GM23338 (cell line): Measurements from ENCODE around the gene S1PR2. TPM values are rescaled to one million over a fixed set of nuclear protein-coding genes. Genes with fewer than 3 reads are reported as not detected.

Source experiments
- ATAC-seq: fragments of 200-7000 bp; cut with Tn5 transposase; 3 replicates; pipeline ENCODE4 v1.9.1; 2020
- DNase-seq: peaks from one replicate; pipeline ENCODE4 v3.0.0-alpha.2; 2015; ENCODE audit warnings: low spot score
- H2AFZ ChIP-seq: fragments of 200-600 bp; sonication (generic); 2 replicates; pipeline ENCODE4 v1.8.0; 2016; ENCODE audit warnings: antibody characterized with exemption, mild to moderate bottlenecking, moderate library complexity
- H3F3A ChIP-seq: fragments of 200-600 bp; sonication (generic); replicated peaks from 2 replicates; pipeline ENCODE4 v1.8.0; 2017; ENCODE audit warnings: antibody characterized with exemption, mixed run types, low read depth
- H3K27ac ChIP-seq: fragments of 200-600 bp; sonication (generic); 2 replicates; pipeline ENCODE4 v1.6.1; 2016; ENCODE audit warnings: low read depth
- H3K27me3 ChIP-seq: fragments of 200-600 bp; sonication (generic); 2 replicates; pipeline ENCODE4 v1.8.0; 2016; ENCODE audit warnings: mild to moderate bottlenecking, mixed run types, moderate library complexity; ENCODE audit not compliant: insufficient read depth
- H3K36me3 ChIP-seq: fragments of 200-600 bp; sonication (generic); 2 replicates; pipeline ENCODE4 v1.8.0; 2016; ENCODE audit warnings: mild to moderate bottlenecking; ENCODE audit not compliant: insufficient read depth
- H3K4me1 ChIP-seq: fragments of 200-600 bp; sonication (generic); 2 replicates; pipeline ENCODE4 v1.8.0; 2016; ENCODE audit warnings: mild to moderate bottlenecking, moderate library complexity; ENCODE audit not compliant: insufficient read depth
- H3K4me2 ChIP-seq: fragments of 200-600 bp; sonication (generic); 2 replicates; pipeline ENCODE4 v1.7.1; 2017; ENCODE audit warnings: mixed run types
- H3K4me3 ChIP-seq: fragments of 200-600 bp; sonication (generic); 2 replicates; pipeline ENCODE4 v1.6.1; 2016; ENCODE audit warnings: mixed run types
- H3K79me2 ChIP-seq: fragments of 200-600 bp; sonication (generic); replicated peaks from 2 replicates; pipeline ENCODE4 v1.8.0; 2017; ENCODE audit warnings: mild to moderate bottlenecking; ENCODE audit not compliant: insufficient read depth
- H3K9me2 ChIP-seq: fragments of 200-600 bp; sonication (generic); 2 replicates; pipeline ENCODE4 v1.8.0; 2017; ENCODE audit not compliant: insufficient read depth
- H4K20me1 ChIP-seq: fragments of 200-600 bp; sonication (generic); replicated peaks from 2 replicates; pipeline ENCODE4 v1.8.0; 2017; ENCODE audit warnings: mild to moderate bottlenecking; ENCODE audit not compliant: insufficient read depth
- H3K27ac Mint-ChIP-seq: 2 replicates; pipeline ENCODE4 v1.8.0; 2020; ENCODE audit warnings: inconsistent platforms, mild to moderate bottlenecking, moderate library complexity, mixed read lengths
- H3K27me3 Mint-ChIP-seq: 3 replicates; pipeline ENCODE4 v1.8.0; 2022; ENCODE audit warnings: low read depth, mild to moderate bottlenecking, moderate library complexity, mixed read lengths, inconsistent platforms; ENCODE audit not compliant: insufficient read depth, poor library complexity
- H3K36me3 Mint-ChIP-seq: 3 replicates; pipeline ENCODE4 v1.8.0; 2021; ENCODE audit warnings: low read depth, mild to moderate bottlenecking, inconsistent platforms, moderate library complexity, mixed read lengths
- H3K4me1 Mint-ChIP-seq: 3 replicates; pipeline ENCODE4 v1.8.0; 2020; ENCODE audit warnings: mild to moderate bottlenecking, inconsistent platforms, mixed read lengths
- H3K4me3 Mint-ChIP-seq: 3 replicates; pipeline ENCODE4 v1.8.0; 2021; ENCODE audit warnings: moderate library complexity, mild to moderate bottlenecking, inconsistent platforms, mixed read lengths
- H3K9me3 Mint-ChIP-seq: 3 replicates; pipeline ENCODE4 v1.8.0; 2020; ENCODE audit warnings: moderate library complexity, mild to moderate bottlenecking, inconsistent platforms, mixed read lengths
- CREB1 ChIP-seq: fragments of 250-450 bp; sonication (Bioruptor Pico); IDR thresholded peaks from 2 replicates; pipeline ENCODE4 v1.5.0; 2020; ENCODE audit warnings: low read depth, mild to moderate bottlenecking, moderate library complexity
- CTCF ChIP-seq, 2 experiments: fragments of 200-600 bp in 1 of 2; sonication (generic) in 1 of 2; conservative IDR thresholded peaks; 2 replicates each; pipeline versions ENCODE4 v1.5.1 to v1.6.1; 2016 to 2017; ENCODE audit warnings: antibody characterized with exemption in 2 of 2, low read depth in 2 of 2, mild to moderate bottlenecking in 2 of 2, moderate library complexity in 1 of 2
- JUNB ChIP-seq: IDR thresholded peaks from one replicate; pipeline ENCODE4 v1.6.1; 2016; ENCODE audit warnings: antibody characterized with exemption; ENCODE audit not compliant: unreplicated experiment
- NANOG ChIP-seq: IDR thresholded peaks from 2 replicates; pipeline ENCODE4 v1.6.1; 2016; ENCODE audit warnings: antibody characterized with exemption, borderline replicate concordance
- POLR2AphosphoS5 ChIP-seq: IDR thresholded peaks from 2 replicates; pipeline ENCODE4 v1.6.1; 2016; ENCODE audit warnings: antibody characterized with exemption, low read depth
- REST ChIP-seq: IDR thresholded peaks from one replicate; pipeline ENCODE4 v1.6.1; 2018; ENCODE audit warnings: antibody characterized with exemption; ENCODE audit not compliant: unreplicated experiment
- ZNF331 ChIP-seq: fragments of 250-450 bp; sonication (Bioruptor Pico); IDR thresholded peaks from 2 replicates; pipeline ENCODE4 v1.5.0; 2020; ENCODE audit warnings: low read depth, mild to moderate bottlenecking, moderate library complexity
- polyA plus RNA-seq: library from polyadenylated mRNA; unstranded; fragments of >200 nt; fragmentation: Nextera tagmentation; extraction: Ambion mirVana; gene quantifications from 2 replicates; pipeline ENCODE4 v1.2.1, GENCODE V29; 2016
- total RNA-seq: library from RNA; depleted of rRNA; stranded (reverse); fragments of >200 nt; shearing (Covaris generic); gene quantifications from 2 replicates; pipeline ENCODE4 v1.2.3, GENCODE V29; 2014

The S1PR2 gene
- total and polyA plus RNA-seq, 2 experiments from 2014 or later: 9.2 to 13.9 TPM

DNA sequence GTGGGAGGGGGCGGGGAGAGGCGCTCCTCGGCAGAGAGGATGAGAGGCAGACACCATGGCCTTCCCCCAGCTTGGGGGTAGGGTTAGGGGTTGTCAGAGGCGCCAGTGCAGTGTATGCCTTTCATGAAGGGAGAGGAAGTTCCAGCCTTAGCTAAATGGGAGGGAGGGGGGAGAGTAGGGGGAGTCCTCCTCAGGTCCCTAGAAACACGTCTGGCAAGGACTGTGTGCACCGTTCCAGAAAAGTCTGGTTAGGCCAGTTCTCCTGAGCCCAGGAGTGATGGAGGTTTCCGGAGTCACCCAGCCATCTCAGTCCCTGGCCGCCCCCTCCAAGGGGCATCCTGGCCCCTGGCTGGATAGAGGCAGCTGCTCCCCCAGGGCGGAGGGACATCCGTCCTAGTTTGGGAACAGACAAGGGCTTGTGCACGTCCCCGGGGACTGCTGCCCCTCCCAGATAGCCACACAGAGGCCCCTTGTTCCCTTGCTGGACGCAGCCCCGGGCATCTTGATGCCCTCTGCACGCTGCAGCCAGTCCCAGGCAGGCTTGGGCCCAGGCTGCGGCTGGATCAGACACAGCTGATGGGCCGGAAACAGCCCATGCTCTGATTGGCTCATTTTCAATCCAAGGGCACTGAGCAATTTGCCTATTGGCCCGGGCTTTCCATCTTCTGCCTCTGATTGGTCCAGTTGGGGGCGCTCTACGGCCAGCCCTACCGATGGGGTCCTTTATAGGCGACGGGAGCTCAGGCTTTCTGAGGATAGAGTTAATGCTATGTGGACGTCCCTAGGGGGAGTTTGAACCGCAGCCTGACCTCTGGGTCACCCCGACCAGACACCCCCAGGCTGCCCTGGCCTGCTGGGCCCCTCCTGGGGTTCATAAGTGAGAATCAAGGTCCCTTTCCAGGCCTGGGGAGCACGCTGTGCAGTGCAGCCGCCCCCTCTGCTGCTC is 3.8 kb downstream of the S1PR2 start:
- Mint-ChIP-seq H3K36me3 (peaks cover 8% of the 10 kb centered on the region), H3K27ac (no peak overlapping the region), H3K27me3 (peaks cover 15% of the 10 kb centered on the region), H3K4me1 (peaks cover 16% of the 10 kb centered on the region), H3K9me3 (no peaks in the 10 kb centered on the region; the same call in 2 of the 3 replicates), H3K4me3 (no peak overlapping the region)
- Histone ChIP-seq H3K27me3 (no peaks in the 10 kb centered on the region), H3K79me2 (peaks cover 8% of the 10 kb centered on the region; the same call in 1 of the 2 replicates), H3K36me3 (no peaks in the 10 kb centered on the region), H3K4me1 (peaks cover 3% of the 10 kb centered on the region), H3F3A (peaks cover 8% of the 10 kb centered on the region), H4K20me1 (no peaks in the 10 kb centered on the region; the same call in 1 of the 2 replicates), H3K4me3 (no peak overlapping the region), H3K4me2 (no peak overlapping the region), H3K9me2 (no peaks in the 10 kb centered on the region), H3K27ac (no peak overlapping the region), H2AFZ (no peak overlapping the region)
- ATAC-seq (no peak; the same call in 2 of the 3 replicates), DNase-seq (peak; percentile 61)
- TF ChIP-seq NANOG (no peak), CTCF (conservative IDR thresholded peaks at IDR 0.05; ENCODE audit: low read depth in 2 of 2) (peak; percentile 43 to 48)

- DNase-seq: no peak
- H3K36me3 Mint-ChIP-seq: peaks cover 8% of the 10 kb centered on the region
- no peak for TF ChIP-seq ZNF331
- no peak for TF ChIP-seq CREB1 (CRISPR knock-in tag)
- TF ChIP-seq JUNB: no peak
- no peak for TF ChIP-seq REST
- TF ChIP-seq NANOG: no peak
- TF ChIP-seq POLR2AphosphoS5: no peak
Observed at GRCh38 chr19:10226376-10227025, 4.6 kb downstream of the S1PR2 start.

More at GRCh38 chr19:10226376-10227025, 4.6 kb downstream of the S1PR2 start:
- H3K27ac ChIP-seq: no peak overlapping the region; the same call in 1 of the 2 replicates
- Mint-ChIP-seq H3K4me1 (peaks cover 16% of the 10 kb centered on the region), H3K4me3 (no peak overlapping the region), H3K27me3 (peaks cover 15% of the 10 kb centered on the region), H3K9me3 (no peaks in the 10 kb centered on the region; the same call in 2 of the 3 replicates), H3K27ac (0 out of 2 replicates have a peak overlapping the region, but pooled peaks have one; percentile 7)
- H2AFZ ChIP-seq: no peak overlapping the region
- no peaks in the 10 kb centered on the region for H3K27me3 ChIP-seq
- H3K79me2 ChIP-seq: peaks cover 8% of the 10 kb centered on the region; the same call in 1 of the 2 replicates
- 0 out of 2 replicates have a peak overlapping the region, but pooled peaks have one; percentile 43 for H3K4me2 ChIP-seq
- H4K20me1 ChIP-seq: no peaks in the 10 kb centered on the region; the same call in 1 of the 2 replicates
- ATAC-seq: no peak
- H3K4me3 ChIP-seq: no peak overlapping the region
- H3F3A ChIP-seq: peaks cover 5% of the 10 kb centered on the region
- no peaks in the 10 kb centered on the region for H3K36me3 ChIP-seq
- H3K9me2 ChIP-seq: no peaks in the 10 kb centered on the region
- peaks cover 3% of the 10 kb centered on the region for H3K4me1 ChIP-seq
